Fibroblast of mammary gland (primary cell): ENCODE measurements around the gene LAMC3.

Experiments used
- DNase-seq: peaks from one replicate; pipeline ENCODE4 v3.0.0-alpha.2; 2010; ENCODE audit warnings: low read depth
- H3K4me3 ChIP-seq: 2 replicates; pipeline ENCODE4 v1.5.1; 2011; ENCODE audit warnings: low read depth, mild to moderate bottlenecking, low read length, moderate library complexity; ENCODE audit not compliant: control insufficient read depth
- TF ChIP-seq, protein P1 (sequence below): conservative IDR thresholded peaks from 2 replicates; pipeline ENCODE4 v1.5.1; 2011; ENCODE audit warnings: low read depth, low read length, inconsistent platforms; ENCODE audit not compliant: control insufficient read depth, insufficient read depth

The LAMC3 gene

DNA sequence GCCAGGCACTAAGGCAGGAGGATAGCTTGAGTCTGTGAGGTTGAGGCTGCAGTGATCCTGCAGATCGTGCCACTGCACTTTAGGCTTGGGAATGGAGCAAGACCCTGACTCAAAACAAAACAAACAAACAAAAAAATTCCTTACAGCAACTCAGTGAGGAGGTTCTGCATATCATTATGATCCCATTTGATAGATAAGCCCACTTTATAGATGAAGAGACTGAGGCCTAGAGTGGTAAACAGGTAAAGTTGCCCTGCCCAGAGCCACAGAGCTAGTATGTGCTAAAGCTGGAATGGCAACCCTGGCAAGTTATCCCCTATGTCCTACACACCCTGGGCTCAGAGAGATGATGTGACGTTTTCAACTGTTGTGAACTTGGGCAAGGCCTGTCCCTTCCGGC is 94.6 kb downstream of the LAMC3 start:
- TF ChIP-seq, protein P1, sequence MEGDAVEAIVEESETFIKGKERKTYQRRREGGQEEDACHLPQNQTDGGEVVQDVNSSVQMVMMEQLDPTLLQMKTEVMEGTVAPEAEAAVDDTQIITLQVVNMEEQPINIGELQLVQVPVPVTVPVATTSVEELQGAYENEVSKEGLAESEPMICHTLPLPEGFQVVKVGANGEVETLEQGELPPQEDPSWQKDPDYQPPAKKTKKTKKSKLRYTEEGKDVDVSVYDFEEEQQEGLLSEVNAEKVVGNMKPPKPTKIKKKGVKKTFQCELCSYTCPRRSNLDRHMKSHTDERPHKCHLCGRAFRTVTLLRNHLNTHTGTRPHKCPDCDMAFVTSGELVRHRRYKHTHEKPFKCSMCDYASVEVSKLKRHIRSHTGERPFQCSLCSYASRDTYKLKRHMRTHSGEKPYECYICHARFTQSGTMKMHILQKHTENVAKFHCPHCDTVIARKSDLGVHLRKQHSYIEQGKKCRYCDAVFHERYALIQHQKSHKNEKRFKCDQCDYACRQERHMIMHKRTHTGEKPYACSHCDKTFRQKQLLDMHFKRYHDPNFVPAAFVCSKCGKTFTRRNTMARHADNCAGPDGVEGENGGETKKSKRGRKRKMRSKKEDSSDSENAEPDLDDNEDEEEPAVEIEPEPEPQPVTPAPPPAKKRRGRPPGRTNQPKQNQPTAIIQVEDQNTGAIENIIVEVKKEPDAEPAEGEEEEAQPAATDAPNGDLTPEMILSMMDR, result no peak
- no peak overlapping the region for H3K4me3 ChIP-seq
- no peak for DNase-seq

DNA sequence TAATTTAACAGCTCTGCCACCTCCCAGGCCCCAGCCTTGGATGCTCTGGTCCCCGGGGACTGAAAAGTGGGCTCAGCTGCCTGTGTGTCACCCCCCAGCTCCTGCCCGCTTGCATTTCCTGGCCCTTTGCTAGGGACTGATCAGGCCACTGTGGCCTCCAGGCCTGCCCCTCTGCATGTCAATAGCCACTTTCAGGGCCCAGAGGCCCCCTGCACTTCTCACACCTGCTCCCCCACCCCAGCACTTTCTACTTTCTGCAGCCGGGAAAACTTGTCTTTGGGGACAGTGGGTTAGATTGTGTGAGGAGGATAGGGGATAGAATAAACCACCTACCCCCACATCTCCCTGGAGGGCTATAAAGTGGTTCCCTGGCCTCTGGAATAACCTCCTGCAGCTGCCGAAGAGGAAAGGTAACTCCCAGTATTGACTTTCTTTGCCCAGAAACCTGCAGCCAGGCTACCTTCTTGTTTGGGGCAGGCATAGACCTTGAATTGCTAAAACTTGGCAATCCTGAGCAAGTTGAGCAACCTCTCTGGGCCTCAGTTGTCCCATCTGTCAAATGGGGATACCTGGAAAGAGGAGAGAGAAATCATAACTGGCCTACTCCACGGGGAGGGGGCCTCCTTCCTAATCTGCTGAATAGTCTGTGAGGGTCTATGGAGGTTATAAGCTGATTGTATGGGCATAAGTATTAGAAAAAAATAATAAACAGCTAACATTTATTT is 95.2 kb downstream of the LAMC3 start:
- H3K4me3 ChIP-seq, result no peak overlapping the region
- DNase-seq, result no peak
- TF ChIP-seq, protein P1, result no peak

DNA sequence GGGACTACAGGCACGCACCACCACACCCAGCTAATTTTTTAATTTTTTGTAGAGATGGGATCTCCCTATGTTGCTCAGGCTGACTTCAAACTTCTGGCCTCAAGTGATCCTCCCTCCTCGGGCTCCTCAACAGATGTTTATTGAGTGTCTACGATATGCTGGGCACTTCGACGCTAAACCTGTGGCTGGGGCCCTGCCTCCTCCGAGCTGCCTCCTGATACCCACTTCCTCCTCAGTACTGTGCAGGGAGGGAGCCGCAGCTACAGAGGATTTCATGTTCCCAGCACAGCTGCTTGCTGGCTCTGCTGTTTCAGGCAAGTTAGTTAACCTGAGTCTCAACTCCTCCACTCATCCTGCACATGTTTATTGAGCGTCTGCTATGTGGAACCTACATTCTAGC is 97.0 kb downstream of the LAMC3 start:
- no peak for DNase-seq
- no peak overlapping the region for H3K4me3 ChIP-seq
- TF ChIP-seq, protein P1, result no peak

DNA sequence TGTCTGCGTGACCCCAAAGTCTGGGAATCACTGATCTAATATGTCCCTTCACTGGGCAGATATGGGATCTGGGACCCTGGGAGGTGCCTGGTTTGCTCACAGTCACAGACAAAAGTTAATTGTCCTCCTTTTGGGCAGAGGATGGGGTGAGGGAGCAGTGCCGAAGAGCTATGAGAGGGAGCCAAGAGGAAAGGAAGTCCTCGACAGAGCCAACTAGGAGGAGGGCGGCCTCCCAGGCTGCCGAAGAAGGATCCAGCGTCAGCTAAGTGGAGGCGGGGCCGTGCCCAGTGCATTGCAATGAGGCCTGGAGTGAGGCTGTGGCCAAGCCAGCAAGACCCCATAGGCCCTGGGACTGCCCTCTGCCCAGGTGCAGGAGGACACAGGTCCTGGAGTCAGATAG is 98.8 kb downstream of the LAMC3 start:
- no peak for DNase-seq
- H3K4me3 ChIP-seq, result no peak overlapping the region
- TF ChIP-seq, protein P1, result no peak

DNA sequence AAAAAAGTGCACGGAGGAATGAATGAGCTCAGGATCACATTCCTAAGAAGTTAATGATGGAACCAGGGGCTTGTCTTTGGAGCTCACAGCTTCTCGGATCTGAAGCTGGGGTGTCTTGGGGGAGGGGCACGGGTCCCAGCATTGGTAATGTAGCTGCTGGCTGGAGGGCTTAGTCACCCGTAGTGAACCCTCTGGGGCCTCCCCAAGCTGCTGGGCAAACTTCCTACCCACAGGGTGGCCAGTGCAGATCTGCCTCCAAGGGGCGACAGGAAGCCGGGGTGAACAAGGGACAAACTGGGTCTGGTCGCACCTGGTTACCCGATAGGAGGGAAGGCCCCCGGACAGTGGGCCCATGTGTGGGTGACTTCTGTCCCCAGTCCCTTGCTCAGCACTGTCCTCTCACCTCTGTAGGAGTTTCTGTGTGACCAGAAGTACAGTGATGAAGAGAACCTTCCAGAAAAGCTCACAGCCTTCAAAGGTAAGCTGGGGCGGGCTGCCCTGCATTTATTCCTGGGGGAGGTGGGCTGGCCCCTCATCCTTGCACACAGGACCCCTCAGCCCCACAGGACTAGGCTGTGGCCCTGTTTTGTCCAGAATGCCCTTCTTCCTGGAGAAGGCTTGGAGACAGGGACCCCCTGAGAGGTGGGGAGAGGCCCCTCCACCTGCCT is 102.3 kb downstream of the LAMC3 start:
- no peak for DNase-seq
- TF ChIP-seq, protein P1, result no peak
- H3K4me3 ChIP-seq, result no peak overlapping the region

DNA sequence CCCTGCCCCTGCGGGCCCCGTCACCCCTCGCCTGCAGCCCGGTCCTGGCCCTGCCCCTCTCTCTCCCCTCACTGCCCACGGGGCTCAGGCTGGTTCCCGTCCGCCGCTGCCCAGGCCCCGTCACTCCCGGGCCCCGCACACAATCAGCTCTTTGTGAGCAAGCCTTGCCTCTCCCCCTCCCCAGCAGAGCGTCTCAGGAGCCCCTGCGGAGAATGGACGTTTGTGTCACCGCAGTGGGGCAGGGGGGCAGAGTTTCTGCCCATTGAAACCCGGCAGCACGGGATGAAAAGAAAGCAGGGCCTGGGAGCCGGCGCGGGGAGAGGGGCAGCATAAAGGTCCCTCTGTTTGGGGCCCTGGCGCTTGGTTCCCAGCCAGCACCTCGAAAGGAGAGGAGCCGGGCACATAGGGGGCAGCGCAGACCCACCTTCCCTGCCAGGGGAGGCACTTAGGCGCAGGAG is 102.9 kb downstream of the LAMC3 start:
- DNase-seq, result no peak
- TF ChIP-seq, protein P1, result no peak
- H3K4me3 ChIP-seq, result no peak overlapping the region
